Measurements from ENCODE around the gene CAPZB.

- TF ChIP-seq POLR2A (IDR thresholded peaks at IDR 0.05; ENCODE audit: low read length) (no peak), GATA1 (IDR thresholded peaks at IDR 0.05; ENCODE audit: low read depth, low read length) (no peak)
Observed at GRCh38 chr1:19419691-19420090, 65.6 kb downstream of the CAPZB start.

All from erythroblast (primary cell).